ENCODE data around the gene PC.

DNA sequence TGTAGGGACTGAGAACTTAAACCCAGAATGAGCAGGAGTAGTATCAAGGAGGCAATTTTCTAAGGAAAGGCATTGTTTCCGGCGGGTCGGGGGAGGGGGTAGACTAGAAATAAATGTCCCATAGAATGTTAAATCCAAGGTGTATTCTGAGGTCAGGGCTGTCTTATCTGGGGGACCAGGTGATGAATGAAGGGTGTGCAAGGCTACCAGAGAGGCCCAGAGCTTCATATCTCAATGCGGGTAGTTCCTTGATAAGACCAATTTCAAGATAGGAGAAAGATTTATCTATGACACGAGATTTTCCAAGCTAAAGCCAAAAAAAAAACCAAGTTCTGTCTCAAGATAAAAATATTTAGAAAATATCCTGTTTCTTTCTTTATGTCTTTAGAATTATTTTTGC, 123.2 kb downstream of the PC start:
- TF ChIP-seq, protein P1, sequence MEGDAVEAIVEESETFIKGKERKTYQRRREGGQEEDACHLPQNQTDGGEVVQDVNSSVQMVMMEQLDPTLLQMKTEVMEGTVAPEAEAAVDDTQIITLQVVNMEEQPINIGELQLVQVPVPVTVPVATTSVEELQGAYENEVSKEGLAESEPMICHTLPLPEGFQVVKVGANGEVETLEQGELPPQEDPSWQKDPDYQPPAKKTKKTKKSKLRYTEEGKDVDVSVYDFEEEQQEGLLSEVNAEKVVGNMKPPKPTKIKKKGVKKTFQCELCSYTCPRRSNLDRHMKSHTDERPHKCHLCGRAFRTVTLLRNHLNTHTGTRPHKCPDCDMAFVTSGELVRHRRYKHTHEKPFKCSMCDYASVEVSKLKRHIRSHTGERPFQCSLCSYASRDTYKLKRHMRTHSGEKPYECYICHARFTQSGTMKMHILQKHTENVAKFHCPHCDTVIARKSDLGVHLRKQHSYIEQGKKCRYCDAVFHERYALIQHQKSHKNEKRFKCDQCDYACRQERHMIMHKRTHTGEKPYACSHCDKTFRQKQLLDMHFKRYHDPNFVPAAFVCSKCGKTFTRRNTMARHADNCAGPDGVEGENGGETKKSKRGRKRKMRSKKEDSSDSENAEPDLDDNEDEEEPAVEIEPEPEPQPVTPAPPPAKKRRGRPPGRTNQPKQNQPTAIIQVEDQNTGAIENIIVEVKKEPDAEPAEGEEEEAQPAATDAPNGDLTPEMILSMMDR (IDR thresholded peaks at IDR 0.05), result no peak
- no peak for TF ChIP-seq POLR2A (IDR thresholded peaks at IDR 0.05)

Measured in lower leg skin (tissue), 3 donors.